Activated CD4-positive, alpha-beta T cell treated with anti-CD3 and anti-CD28 coated beads for 48 hours (primary cell): ENCODE results near the gene AKR7A2.
"Not testable (repeated sequence)": the region's sequence is repeated elsewhere in the genome, so short reads cannot be mapped to it uniquely, and the experiment has no call there.

Experiments
- DNase-seq: peaks from one replicate; pipeline ENCODE4 v3.0.0-alpha.2; 2020

Gene AKR7A2

DNA sequence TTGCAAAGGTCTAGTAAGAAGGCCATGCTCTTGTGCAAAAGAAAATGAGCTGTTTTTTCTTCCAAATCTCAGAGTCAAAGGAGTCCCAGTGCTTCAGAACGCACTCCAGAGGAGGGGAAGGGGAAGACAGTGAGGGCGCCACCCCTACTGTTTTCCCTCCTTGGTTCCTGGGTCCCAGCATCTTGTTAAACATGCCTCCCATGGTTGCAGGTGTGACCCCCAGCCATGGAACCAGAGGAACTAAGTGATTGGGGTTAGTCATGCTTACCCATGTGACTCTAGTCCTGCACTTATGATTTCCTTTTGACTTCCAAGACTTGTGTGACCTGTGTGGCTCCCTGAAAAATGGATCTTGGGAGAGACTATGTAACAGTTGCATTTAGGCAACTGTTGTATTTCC lies 17.3 kb downstream of the AKR7A2 start:
- no peak for DNase-seq

DNA sequence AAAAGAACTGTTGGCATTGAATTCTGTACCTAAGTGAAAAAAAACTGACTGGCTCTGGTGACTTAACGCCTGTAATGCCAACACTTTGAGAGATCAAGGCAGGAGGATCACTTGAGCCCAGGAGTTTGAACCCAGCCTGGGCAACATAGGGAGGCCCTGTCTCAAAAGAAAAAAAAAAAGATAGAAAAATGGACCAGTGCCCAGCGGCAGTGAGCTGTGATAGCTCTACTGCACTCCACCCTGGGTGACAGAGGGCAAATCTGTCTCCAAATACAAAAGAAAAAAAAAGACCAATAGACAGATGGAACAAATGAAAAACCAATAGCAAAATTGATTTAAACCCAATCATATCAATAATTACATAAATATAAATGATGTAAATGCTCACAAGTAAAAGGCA lies 22.7 kb downstream of the AKR7A2 start:
- DNase-seq = no peak

DNA sequence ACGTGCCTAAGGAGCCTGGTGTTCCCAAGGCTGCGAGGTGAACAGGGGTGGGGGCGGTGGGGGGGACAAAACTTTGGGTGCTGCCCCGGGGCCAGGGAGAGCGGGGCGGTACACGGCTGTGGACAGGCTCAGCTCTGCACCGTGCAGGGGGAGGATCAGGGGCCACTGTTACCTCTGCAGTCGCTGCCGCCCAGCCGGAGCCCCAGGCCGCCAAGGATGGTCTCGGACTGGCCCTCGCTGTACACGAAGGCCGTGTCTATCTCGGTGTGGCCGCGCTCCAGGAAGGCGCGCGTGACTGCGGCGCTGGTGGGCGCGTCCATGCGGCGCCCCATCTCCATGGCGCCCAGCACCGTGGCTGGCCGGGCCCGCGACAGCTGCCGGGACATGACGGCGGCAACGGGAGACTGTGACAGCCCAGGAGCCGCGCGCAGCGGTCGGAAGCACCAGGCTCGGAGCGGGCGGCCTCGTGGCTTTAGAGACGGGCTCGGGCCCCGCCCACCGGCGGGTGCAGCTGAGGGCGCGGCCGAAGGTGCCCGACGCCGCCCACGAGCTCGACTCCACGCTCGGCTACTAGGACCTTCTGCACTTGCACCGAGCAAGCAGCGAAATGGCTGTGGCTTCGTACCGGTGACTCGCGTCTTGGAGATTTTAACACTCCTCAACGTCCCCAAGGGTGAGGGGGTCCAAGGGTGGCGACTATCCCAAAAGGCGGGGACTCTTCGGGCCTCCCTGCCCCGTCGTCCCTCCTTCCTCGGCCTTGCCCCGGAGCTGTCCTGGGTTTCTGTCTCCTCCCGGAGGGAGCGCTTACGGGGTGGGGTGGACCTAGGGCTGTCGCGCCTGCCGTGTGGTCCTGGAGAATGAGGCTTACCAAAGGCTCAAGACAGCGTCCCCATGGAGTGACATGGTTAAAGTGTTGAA lies 23.4 kb downstream of the AKR7A2 start, which contains the start of gene AKR7A3:
AKR7A3 (minus strand) TSS at position 447 of the 918 bp plus-strand sequence; CDS start at position 386, 61 bp downstream.
- peak; percentile 81 for DNase-seq

GRCh38 chr1:19287436-19288185 lies 24.3 kb downstream of the AKR7A2 start:
- DNase-seq = no peak

DNA sequence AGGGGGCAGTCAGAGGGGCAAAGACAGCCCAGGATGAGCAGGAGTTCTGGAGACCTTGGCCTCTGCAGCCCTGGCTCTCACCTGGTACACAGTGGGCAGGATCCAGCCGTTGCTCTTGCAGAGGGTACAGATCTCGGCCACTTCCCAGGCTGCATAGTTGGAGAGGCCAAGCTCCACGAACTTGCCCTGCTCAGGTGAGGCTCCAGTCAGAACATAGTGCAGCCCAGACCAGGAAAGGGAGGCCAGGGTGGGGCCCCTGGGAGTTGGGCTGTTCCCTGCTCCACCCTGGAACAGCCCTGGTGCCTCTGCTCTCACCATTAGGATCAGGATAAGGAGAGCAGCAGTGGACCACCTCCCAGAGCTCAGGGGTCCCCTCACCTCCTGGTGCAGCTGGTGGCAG lies 26.1 kb downstream of the AKR7A2 start:
- not testable (repeated sequence) for DNase-seq

DNA sequence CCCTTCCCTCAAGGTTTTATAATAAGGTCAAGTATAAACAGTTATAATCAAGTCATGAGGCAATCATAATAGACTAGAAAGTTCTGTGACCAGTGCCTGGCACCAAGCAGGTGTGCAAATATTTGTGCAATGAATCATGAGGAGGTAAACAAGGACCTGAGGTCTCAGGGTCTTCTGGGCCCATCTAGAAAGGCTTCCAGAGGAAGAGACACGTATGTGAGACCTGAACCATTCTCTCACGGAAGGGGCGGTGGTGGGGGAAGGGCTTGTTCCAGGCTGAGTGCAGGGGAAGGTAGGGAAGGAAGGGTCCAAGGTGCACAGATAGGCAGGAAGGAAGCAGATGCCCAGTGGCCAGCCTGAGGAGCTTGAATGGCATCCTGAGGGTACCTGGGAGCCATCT lies 26.6 kb downstream of the AKR7A2 start:
- not testable (repeated sequence) for DNase-seq

DNA sequence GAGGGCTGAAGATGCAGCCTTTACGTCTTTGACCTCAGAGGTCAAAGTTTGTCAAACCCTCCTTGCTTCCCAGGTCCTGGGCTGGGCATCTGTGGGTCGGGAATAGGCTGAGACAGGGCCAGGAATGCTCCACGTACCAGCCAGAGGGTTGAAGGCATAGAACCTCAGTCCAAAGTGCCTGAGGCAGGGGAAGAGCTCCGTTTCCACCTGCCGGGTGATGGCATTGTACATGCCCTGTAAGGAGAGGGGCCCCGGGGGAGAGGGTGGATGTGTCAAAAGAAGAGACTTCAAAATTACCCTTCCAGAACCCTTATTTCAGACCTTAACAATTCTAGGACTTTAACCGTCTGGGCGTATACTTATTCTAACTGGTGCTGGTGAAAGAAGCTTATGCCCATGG lies 27.1 kb downstream of the AKR7A2 start:
- DNase-seq = no peak

- DNase-seq = no peak
Measured at GRCh38 chr1:19283891-19284290, 28.1 kb downstream of the AKR7A2 start.

- DNase-seq = no peak
Measured at GRCh38 chr1:19274636-19275035, 37.3 kb downstream of the AKR7A2 start.

DNA sequence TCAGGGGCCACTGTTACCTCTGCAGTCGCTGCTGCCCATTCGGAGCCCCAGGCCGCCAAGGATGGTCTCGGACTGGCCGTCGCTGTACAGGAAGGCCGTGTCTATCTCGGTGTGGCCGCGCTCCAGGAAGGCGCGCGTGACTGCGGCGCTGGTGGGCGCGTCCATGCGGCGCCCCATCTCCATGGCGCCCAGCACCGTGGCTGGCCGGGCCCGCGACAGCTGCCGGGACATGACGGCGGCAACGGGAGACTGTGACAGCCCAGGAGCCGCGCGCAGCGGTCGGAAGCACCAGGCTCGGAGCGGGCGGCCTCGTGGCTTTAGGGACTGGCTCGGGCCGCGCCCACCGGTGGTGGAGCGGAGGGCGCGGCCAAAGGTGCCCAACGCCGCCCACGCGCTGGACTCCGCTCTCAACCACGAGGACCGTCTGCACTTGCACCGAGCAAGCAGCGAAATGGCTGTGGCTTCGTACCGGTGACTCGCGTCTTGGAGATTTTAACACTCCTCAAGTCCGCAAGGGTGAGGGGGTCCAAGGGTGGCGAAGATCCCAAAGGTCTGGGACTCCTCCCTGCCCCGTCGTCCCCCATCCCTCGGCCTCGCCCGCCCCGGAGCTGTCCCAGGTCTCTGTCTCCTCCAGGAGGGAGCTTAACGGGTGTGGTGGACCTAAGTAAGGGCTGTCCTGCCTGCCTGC lies 38.0 kb downstream of the AKR7A2 start:
- DNase-seq = not testable (repeated sequence)

GRCh38 chr1:19273106-19273843 lies 38.7 kb downstream of the AKR7A2 start:
- DNase-seq = no peak

- no peak for DNase-seq
Measured at GRCh38 chr1:19272064-19272463, 39.9 kb downstream of the AKR7A2 start.

- DNase-seq = not testable (repeated sequence)
Measured at GRCh38 chr1:19270343-19270730, 41.6 kb downstream of the AKR7A2 start.

DNA sequence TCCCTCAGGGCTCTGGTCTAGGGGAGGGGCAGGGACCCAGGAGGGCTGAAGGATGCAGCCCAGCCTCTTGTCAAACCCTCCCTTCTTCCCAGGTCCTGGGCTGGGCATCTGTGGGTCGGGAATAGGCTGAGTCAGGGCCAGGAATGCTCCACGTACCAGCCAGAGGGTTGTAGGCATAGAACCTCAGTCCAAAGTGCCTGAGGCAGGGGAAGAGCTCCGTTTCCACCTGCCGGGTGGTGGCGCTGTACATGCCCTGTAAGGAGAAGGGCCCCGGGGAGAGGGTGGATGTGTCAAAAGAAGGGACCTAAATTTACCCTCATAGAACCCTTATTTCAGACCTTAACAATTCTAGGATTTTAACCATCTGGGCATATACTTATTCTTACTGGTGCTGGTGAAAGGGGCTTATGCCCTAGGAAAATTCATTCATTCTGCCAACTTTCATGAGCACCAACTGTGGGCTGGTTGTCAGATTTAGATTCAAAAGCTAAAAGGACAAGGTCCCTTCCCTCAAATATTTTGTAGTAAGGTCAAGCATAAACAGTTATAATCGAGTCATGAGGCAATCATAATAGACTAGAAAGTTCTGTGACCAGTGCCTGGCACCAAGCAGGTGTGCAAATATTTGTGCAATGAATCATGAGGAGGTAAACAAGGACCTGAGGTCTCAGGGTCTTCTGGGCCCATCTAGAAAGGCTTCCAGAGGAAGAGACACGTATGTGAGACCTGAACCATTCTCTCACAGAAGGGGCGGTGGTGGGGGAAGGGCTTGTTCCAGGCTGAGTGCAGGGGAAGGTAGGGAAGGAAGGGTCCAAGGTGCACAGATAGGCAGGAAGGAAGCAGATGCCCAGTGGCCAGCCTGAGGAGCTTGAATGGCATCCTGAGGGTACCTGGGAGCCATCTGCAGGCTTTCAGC lies 42.3 kb downstream of the AKR7A2 start:
- DNase-seq = not testable (repeated sequence)

DNA sequence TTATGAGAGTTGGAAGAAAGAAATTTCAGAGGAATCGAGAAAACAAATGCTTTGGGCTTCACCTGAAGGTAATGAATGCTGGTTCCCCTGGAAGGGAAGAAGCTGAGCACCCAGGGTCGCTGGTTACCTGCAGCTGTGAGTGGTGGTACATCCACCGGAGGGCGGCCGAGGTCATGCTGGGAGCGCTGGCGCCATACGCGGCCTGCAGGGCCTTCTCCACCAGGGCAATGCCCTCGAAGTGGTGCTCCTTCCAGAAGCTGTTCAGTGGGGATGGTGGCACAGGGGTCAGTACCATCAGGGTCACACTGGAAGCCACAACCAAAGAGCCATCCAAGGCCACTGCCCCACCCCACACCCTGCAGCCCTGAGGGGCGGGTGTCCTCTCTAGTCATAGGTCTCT lies 43.5 kb downstream of the AKR7A2 start:
- no peak for DNase-seq

DNA sequence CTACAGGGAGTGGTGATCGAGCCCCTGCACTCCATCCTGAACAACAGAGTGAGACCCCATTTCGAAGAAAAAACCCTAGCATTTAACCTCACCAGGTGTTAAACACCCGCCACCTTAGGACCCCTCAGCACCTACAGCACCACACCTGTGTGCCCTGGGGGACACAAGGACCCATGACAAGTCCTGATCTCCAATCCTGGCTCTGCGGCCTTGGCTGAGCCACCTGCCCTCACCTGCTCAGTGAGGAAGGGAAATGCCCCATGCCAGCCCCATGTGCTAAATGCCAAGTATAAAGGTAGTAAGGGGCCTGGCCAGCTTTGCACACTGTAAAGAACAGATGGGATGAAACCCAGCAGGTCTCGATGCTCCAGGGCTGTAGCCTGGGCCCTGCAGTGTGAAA lies 49.2 kb downstream of the AKR7A2 start:
- DNase-seq = no peak

DNA sequence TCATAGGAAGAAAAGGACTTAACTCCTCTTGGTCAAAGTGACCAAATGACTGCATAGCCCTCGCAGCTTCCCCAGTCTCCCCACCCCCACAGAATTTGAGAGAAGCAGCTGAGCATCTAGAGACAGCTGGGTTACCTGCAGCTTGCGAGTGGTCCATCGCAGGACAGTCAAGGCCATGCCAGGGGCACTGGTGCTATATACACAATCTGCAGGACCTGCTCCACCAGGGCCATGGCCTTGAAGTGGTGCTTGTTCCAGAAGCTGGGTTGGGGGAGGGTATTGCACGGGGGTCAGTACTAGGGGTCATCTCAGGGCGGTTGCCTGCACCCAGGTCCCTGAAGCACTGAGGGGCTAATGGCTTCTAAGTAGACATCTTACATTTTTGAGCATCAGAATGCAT lies 49.9 kb downstream of the AKR7A2 start:
- DNase-seq = no peak

DNA sequence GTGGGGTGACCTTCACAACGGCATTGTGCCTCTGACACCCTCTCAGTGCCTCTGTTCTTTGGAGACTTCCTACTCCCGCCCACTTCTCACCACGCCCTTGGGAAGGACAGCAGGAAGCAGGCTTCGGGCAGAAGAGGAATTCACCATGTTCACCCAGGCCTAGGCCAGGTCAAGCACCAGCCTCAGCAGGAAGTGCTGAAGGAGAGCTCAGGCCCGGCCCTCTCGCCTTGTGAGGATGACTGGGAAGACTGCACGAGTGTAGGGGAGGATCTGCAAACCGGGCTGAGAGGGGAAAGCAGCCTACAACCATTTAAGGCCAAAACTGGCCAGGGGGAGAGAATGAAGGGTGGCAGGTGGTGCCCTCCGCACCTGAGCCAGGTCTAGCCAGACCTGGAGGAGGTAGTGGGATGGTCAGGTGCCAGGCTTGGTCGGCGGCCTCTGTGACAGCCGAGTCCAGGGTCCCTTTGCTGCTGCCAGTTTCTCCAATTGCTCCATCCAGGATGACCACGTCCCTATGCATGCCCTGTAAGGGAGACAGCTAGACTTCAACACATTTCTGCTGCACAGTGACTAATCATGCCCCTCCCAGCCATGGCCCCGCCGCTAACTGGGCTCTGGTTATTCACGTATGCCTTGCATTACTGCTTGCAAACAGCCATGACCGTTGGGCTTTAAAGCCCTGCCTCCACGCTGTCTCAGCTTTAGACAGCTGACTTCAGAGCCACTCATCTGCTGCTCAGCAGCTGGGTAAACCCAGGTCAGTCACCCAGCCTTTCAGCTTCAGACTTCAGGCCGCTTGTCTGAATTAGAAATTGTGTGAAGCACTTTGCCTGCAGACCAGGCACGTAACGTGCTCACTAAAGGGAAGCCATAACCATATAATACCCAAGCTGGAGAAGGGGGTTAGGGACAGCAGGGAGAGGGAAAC lies 51.5 kb downstream of the AKR7A2 start:
- peak; percentile 20 for DNase-seq

DNA sequence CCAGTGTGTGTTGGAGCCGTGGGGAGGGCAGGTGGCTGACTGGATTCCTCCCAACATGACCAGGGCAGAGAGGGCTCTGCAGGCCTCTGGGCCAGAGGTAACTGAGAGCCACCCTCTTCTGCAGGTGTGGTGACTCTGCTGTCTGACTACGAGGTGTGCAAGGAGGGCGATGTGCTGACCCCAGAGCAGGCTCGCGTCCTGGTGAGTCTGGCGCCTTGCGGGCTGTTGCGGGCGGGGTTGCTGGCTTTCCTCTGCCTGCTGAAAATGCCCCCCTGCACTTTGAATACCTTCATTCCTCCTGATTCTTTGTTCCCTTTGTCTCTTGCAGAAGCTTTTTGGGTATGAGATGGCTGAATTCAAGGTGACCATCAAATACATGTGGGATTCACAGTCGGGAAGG lies 53.6 kb downstream of the AKR7A2 start:
- DNase-seq = no peak

GRCh38 chr1:19257178-19257914 lies 54.6 kb downstream of the AKR7A2 start:
- peak; percentile 49 for DNase-seq
